ENCODE results near the gene LRRC61.
"Not testable (repeated sequence)": the region's sequence is repeated elsewhere in the genome, so short reads cannot be mapped to it uniquely, and the experiment has no call there.

The LRRC61 gene

DNA sequence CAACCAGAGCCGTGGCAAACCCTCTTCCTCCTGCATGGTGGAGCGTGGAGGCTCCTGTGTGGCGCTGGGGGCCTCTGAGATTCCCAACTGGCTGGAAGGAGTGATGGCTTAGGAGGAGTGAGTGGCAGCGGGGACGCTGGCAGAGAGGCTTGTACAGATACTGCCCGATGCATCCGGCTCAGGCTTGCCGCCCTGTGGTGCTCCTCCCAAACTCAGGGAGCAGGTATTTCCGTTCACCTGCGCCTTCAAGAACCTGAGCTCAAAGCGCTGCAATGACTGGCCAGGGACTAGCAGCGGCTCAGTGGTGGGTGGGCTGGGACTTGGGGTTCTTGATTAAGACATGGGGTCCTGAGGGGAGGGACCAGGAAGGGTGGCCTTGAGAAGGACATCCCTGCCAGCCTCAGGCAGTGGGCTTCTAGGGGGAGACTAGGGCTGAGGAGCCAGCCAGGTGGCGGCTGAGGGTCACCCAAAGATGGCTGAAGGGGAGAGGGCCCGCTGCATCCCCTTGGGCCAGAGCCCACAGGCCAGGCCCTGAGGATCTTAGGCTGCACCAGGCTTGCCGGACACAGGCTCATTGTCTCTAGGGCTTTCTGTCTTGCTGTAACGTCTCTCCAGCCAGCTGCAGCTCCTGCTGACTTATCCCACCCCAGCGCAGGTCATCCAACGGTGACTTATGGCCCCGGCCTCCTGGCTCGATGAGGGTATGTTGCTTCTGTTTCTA lies 59.1 kb downstream of the LRRC61 start:
- Mint-ChIP-seq H3K36me3 (ENCODE audit: low read depth) (peaks cover 4% of the 10 kb centered on the region), H3K4me1 (ENCODE audit: low read depth) (peaks cover 29% of the 10 kb centered on the region), H3K4me3 (no peak overlapping the region), H3K27ac (no peak overlapping the region), H3K9me3 (no peaks in the 10 kb centered on the region), H3K27me3 (no peaks in the 10 kb centered on the region)
- no peak for DNase-seq

- DNase-seq, result no peak
- Mint-ChIP-seq H3K36me3 (ENCODE audit: low read depth) (peaks cover 4% of the 10 kb centered on the region), H3K9me3 (no peaks in the 10 kb centered on the region), H3K27ac (no peak overlapping the region), H3K27me3 (no peaks in the 10 kb centered on the region), H3K4me3 (no peak overlapping the region), H3K4me1 (ENCODE audit: low read depth) (peaks cover 23% of the 10 kb centered on the region)
These were observed 59.7 kb downstream of the LRRC61 start for GRCh38 chr7:150382844-150383225.

DNA sequence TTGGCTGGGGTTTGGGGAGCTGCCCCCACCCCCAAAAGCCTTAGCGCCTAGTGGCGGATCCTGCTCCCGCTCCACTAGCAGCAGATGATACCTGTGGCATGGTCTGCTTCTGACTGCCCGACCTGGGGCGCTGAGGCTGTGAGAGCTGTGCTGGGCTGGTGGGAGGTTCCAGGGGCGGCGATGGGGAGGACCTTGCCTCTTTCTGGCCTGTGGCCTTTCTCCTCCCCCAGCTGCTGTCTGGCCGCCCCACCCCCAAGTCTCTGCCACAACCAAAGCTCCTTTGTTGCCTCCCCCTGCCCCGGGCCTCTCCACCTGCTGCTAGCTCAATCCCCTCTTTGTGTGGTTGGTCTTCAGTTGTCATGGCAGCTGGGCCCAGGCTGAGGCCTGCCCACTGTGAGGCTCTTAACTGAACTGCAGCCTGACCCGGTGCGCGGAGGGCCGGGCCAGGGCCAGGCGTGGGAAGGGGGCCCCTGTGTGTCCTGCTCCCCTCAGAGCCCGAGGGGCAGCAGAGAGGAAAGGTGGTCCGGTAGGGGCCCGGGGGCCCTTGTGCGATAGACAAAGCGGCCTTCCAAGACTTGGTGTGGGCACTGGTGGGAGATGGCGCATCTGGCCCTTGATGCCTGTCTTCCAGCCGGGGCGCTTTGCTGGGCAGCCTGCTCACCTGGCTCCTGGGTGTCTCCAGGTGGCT lies 60.7 kb downstream of the LRRC61 start:
- DNase-seq, result no peak
- Mint-ChIP-seq H3K36me3 (ENCODE audit: low read depth) (peaks cover 7% of the 10 kb centered on the region), H3K4me3 (no peak overlapping the region), H3K27ac (no peak overlapping the region), H3K4me1 (ENCODE audit: low read depth) (peaks cover 18% of the 10 kb centered on the region), H3K27me3 (no peaks in the 10 kb centered on the region), H3K9me3 (no peaks in the 10 kb centered on the region)

DNA sequence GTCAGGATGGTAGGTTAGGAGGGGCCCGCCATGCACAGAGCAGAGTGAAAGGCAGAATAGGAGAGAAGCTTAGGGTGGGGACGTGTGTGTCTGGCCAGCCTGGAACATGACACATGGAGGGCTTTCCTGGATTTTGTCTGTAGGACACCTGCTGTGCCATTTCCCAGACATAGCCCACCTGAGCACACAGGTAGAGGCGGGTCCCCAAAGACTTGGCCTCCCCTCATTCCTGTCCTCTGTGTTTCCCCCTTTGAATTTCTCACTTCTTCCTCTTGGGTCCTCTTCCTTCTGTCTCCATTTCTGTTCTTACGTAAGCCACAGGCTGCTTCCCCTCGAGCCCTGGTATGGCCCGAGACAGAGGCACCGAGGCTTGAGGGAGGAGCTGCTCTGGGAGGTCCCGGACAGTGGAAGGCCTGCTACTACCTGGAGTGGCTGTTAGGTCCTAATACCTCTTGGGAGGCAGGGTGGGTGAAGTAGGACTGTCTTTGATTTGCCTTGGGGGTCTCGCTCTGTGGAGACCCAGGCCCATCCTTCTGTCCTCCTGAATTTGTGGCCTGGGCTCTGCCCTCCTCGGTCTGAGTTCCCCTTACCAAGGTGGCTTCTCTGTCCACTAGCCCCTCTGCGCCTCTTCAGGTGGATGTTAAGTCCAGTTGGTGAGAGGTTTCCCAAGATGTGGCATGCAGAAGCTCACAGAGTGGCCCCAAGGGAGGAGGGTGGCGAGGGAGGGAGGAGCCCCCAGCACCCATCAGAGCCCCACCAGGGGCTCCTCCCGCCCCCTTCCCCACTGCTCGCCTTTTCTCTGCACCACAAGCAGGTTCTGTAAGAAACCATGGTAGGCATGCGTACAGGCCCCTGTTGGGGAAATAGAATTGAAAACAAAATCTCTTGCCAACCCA lies 61.5 kb downstream of the LRRC61 start:
- Mint-ChIP-seq H3K36me3 (ENCODE audit: low read depth) (peaks cover 5% of the 10 kb centered on the region), H3K4me1 (ENCODE audit: low read depth) (peaks cover 23% of the 10 kb centered on the region), H3K27ac (no peak overlapping the region), H3K9me3 (no peaks in the 10 kb centered on the region), H3K27me3 (no peaks in the 10 kb centered on the region), H3K4me3 (no peak overlapping the region)
- DNase-seq, result no peak

DNA sequence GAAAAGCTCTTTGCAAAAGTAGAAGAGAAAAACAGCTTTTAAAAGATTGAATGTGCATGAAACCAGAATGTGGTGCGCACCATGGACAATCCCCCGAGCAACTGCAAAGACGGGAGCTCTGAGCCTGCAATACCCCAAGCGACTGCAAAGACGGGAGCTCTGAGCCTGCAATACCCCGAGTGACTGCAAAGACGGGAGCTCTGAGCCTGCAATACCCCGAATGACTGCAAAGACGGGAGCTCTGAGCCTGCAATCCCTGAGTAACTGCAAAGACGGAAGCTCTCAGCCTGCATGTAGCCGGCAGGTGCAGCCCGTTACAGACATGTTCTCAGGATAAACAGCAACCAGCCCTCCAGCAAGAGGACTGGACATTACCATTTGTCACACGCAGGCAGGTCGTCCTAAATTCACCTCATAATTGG lies 62.2 kb downstream of the LRRC61 start:
- Mint-ChIP-seq H3K4me3 (no peak overlapping the region), H3K27me3 (no peaks in the 10 kb centered on the region), H3K27ac (no peak overlapping the region), H3K36me3 (ENCODE audit: low read depth) (peaks cover 4% of the 10 kb centered on the region), H3K9me3 (no peaks in the 10 kb centered on the region), H3K4me1 (ENCODE audit: low read depth) (peaks cover 22% of the 10 kb centered on the region)
- no peak for DNase-seq

DNA sequence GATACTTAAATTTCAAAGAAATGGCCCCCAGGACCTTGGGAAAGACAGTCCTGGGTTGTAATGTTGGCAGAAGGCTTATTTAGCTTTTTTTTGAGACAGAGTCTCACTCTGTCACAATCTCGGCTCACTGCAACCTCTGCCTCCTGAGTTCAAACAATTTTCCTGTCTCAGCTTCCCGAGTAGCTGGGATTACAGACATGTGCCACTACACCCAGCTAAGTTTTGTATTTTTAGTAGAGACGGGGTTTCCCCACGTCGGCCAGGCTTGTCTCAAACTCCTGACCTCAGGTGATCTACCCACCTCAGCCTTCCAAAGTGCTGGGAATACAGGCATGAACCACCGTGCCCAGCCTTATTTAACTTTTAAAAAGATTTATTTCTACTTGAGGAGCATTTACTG lies 62.7 kb downstream of the LRRC61 start:
- H3K27me3 Mint-ChIP-seq; DNase-seq; H3K27ac Mint-ChIP-seq; H3K9me3 Mint-ChIP-seq; H3K36me3 Mint-ChIP-seq (ENCODE audit: low read depth); H3K4me3 Mint-ChIP-seq: not testable (repeated sequence)
- peaks cover 20% of the 10 kb centered on the region for H3K4me1 Mint-ChIP-seq (ENCODE audit: low read depth)

Data from activated T-cell treated with anti-CD3 and anti-CD28 coated beads, Interleukin-2, amount 50 U/mL, for 24 hours (primary cell).